ENCODE results near the gene SCG3. TPM values are rescaled to one million over a fixed set of nuclear protein-coding genes. Genes with fewer than 3 reads are reported as not detected.

Gene SCG3
- total RNA-seq, 1 donor from 2014 or later, result not detected

GRCh38 chr15:51702710-51703109 lies 21.4 kb downstream of the SCG3 start:
- Histone ChIP-seq H3K27me3 (ENCODE audit: low read depth) (peaks cover 5% of the 10 kb centered on the region), H3K4me3 (no peak overlapping the region), H3K4me1 (no peaks in the 10 kb centered on the region), H3K9me3 (replicated peaks) (no peaks in the 10 kb centered on the region), H3K27ac (replicated peaks) (no peak overlapping the region), H3K36me3 (no peaks in the 10 kb centered on the region)
- intact Hi-C loops (cut with micrococcal nuclease), result no loop called here
- TF ChIP-seq CTCF (IDR thresholded peaks at IDR 0.05; ENCODE audit: borderline replicate concordance), result no peak
- DNase-seq, result no peak

- Histone ChIP-seq H3K9me3 (replicated peaks) (no peaks in the 10 kb centered on the region), H3K4me3 (no peak overlapping the region), H3K4me1 (no peaks in the 10 kb centered on the region), H3K27ac (replicated peaks) (peak overlapping the region; percentile 57), H3K27me3 (ENCODE audit: low read depth) (peaks cover 5% of the 10 kb centered on the region), H3K36me3 (no peaks in the 10 kb centered on the region)
- intact Hi-C loops (cut with micrococcal nuclease), result no loop called here
- no peak for TF ChIP-seq CTCF (IDR thresholded peaks at IDR 0.05; ENCODE audit: borderline replicate concordance)
- no peak for DNase-seq
These were observed 25.0 kb downstream of the SCG3 start for GRCh38 chr15:51706291-51706690.

GRCh38 chr15:51706926-51707608 lies 25.8 kb downstream of the SCG3 start:
- H3K27ac ChIP-seq (replicated peaks), result peak overlapping the region; percentile 57
- intact Hi-C loops (cut with micrococcal nuclease), result no loop called here
- TF ChIP-seq CTCF (IDR thresholded peaks at IDR 0.05; ENCODE audit: borderline replicate concordance), result no peak
- no peak for DNase-seq
- H3K36me3 ChIP-seq, result no peaks in the 10 kb centered on the region
- no peak overlapping the region for H3K4me3 ChIP-seq
- H3K27me3 ChIP-seq (ENCODE audit: low read depth), result peaks cover 5% of the 10 kb centered on the region
- H3K9me3 ChIP-seq (replicated peaks), result no peaks in the 10 kb centered on the region
- H3K4me1 ChIP-seq, result no peaks in the 10 kb centered on the region

GRCh38 chr15:51708013-51708412 lies 26.7 kb downstream of the SCG3 start:
- TF ChIP-seq CTCF (IDR thresholded peaks at IDR 0.05; ENCODE audit: borderline replicate concordance), result no peak
- intact Hi-C loops (cut with micrococcal nuclease), result no loop called here
- no peaks in the 10 kb centered on the region for H3K4me1 ChIP-seq
- H3K9me3 ChIP-seq (replicated peaks), result no peaks in the 10 kb centered on the region
- peaks cover 5% of the 10 kb centered on the region for H3K27me3 ChIP-seq (ENCODE audit: low read depth)
- no peak overlapping the region for H3K4me3 ChIP-seq
- H3K27ac ChIP-seq (replicated peaks), result peak overlapping the region; percentile 57
- DNase-seq, result no peak
- H3K36me3 ChIP-seq, result no peaks in the 10 kb centered on the region

GRCh38 chr15:51709031-51709430 lies 27.7 kb downstream of the SCG3 start:
- Histone ChIP-seq H3K27me3 (ENCODE audit: low read depth) (peaks cover 5% of the 10 kb centered on the region), H3K27ac (replicated peaks) (no peak overlapping the region), H3K4me3 (no peak overlapping the region), H3K9me3 (replicated peaks) (no peaks in the 10 kb centered on the region), H3K36me3 (no peaks in the 10 kb centered on the region), H3K4me1 (no peaks in the 10 kb centered on the region)
- intact Hi-C loops (cut with micrococcal nuclease), result no loop called here
- no peak for DNase-seq
- TF ChIP-seq CTCF (IDR thresholded peaks at IDR 0.05; ENCODE audit: borderline replicate concordance), result no peak
